GM20431 (cell line): ENCODE measurements around the gene AP2A2.

ENCODE experiments used
- in situ Hi-C: fragments of 300-500 bp; cut with MseI, MboI; formaldehyde crosslinking; loops from one replicate; pipeline ENCODE4 v1.15.0; 2020; ENCODE audit warnings: low sequenced_read_pairs; ENCODE audit not compliant: unreplicated experiment

AP2A2 gene

GRCh38 chr11:991034-991433 lies 65.4 kb downstream of the AP2A2 start:
- in situ Hi-C loops: no loop called here

GRCh38 chr11:991711-992307 lies 66.1 kb downstream of the AP2A2 start:
- in situ Hi-C loops: no loop called here

- in situ Hi-C loops: no loop called here
These were observed 66.9 kb downstream of the AP2A2 start for GRCh38 chr11:992577-992976.

GRCh38 chr11:993632-994167 lies 68.0 kb downstream of the AP2A2 start:
- in situ Hi-C loops: no loop called here

GRCh38 chr11:995044-995751 lies 69.5 kb downstream of the AP2A2 start:
- in situ Hi-C loops: no loop called here

GRCh38 chr11:995752-996420 lies 70.2 kb downstream of the AP2A2 start:
- in situ Hi-C loops: no loop called here

- in situ Hi-C loops: no loop called here
These were observed 71.0 kb downstream of the AP2A2 start for GRCh38 chr11:996681-997080.

- in situ Hi-C loops: no loop called here
These were observed 72.2 kb downstream of the AP2A2 start for GRCh38 chr11:997907-998306.

GRCh38 chr11:999009-999408 lies 73.3 kb downstream of the AP2A2 start:
- in situ Hi-C loops: no loop called here

GRCh38 chr11:1000357-1001278 lies 74.9 kb downstream of the AP2A2 start:
- in situ Hi-C loops: no loop called here

GRCh38 chr11:1001617-1002405 lies 76.1 kb downstream of the AP2A2 start:
- in situ Hi-C loops: no loop called here

- in situ Hi-C loops: no loop called here
These were observed 76.8 kb downstream of the AP2A2 start for GRCh38 chr11:1002406-1002984.

- in situ Hi-C loops: no loop called here
These were observed 77.5 kb downstream of the AP2A2 start for GRCh38 chr11:1003159-1003558.

- in situ Hi-C loops: no loop called here
These were observed 80.3 kb downstream of the AP2A2 start for GRCh38 chr11:1005928-1006327.

GRCh38 chr11:1006762-1007161 lies 81.1 kb downstream of the AP2A2 start:
- in situ Hi-C loops: no loop called here

- in situ Hi-C loops: no loop called here
These were observed 81.6 kb downstream of the AP2A2 start for GRCh38 chr11:1007279-1007678.

- in situ Hi-C loops: no loop called here
These were observed 82.5 kb downstream of the AP2A2 start for GRCh38 chr11:1008001-1008802.

- in situ Hi-C loops: no loop called here
These were observed 83.1 kb downstream of the AP2A2 start for GRCh38 chr11:1008803-1009145.
